ENCODE measurements around the gene ACR. TPM values are rescaled to one million over a fixed set of nuclear protein-coding genes. Genes with fewer than 3 reads are reported as not detected.

ACR gene
- total RNA-seq, 1 donor from 2014 or later = not detected

Other genes starting within 250 kb of the ACR start
- 76.6 and 81.0 TPM in 2 replicates for gene LMF2, start 230.5 kb upstream of the ACR start, total RNA-seq
- 63.9 and 68.2 TPM in 2 replicates for gene NCAPH2, start 230.0 kb upstream of the ACR start, total RNA-seq
- gene SCO2, start 212.6 kb upstream of the ACR start, total RNA-seq = 7.1 and 11.6 TPM in 2 replicates
- gene TYMP, start 208.2 kb upstream of the ACR start, total RNA-seq = 91.8 and 92.9 TPM in 2 replicates
- 4.9 and 5.2 TPM in 2 replicates for gene KLHDC7B, start 192.3 kb upstream of the ACR start, total RNA-seq
- gene SYCE3, start 175.3 kb upstream of the ACR start, total RNA-seq = not detected in 2 replicates
- gene CPT1B, start 159.8 kb upstream of the ACR start, total RNA-seq = 32.2 and 33.5 TPM in 2 replicates
- 138 and 158 TPM in 2 replicates for gene CHKB, start 155.4 kb upstream of the ACR start, total RNA-seq
- gene MAPK8IP2, start 137.4 kb upstream of the ACR start, total RNA-seq = 0.18 and 0.20 TPM in 2 replicates
- 49.0 and 50.9 TPM in 2 replicates for gene ARSA, start 110.1 kb upstream of the ACR start, total RNA-seq
- gene SHANK3, start 65.4 kb upstream of the ACR start, total RNA-seq = not detected in 2 replicates
- 57.6 and 62.5 TPM in 2 replicates for gene RABL2B, start 45.4 kb downstream of the ACR start, total RNA-seq